HG03159 (cell line): Measurements from ENCODE around the gene CCDC54.
"Not testable (repeated sequence)": the region's sequence is repeated elsewhere in the genome, so short reads cannot be mapped to it uniquely, and the experiment has no call there.

Experiments
- ATAC-seq: cut with Tn5 transposase; IDR thresholded peaks from one replicate; pipeline ENCODE4 v1.9.1; 2021; ENCODE audit warnings: mild to moderate bottlenecking, moderate library complexity; ENCODE audit not compliant: unreplicated experiment

CCDC54 gene

DNA sequence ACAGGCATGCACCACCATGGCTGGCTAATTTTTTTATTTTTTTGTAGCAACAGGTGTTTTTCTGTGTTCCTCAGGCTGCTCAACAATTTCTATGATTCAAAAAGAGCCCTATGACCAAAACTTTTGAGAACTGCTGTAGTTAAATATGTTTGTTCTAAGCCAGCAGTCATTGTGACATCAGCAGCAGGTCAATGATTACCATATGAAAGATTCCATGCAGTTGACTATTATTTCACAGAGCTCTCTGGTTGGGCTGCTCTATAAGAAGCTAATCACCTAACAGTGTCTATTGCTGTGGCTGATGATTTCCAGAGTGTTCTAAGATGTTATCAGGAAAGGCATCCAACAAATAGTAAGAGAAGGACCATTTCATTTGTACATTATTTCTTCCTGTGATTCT is at the start of gene CCDC54:
CCDC54 (plus strand) TSS at position 289 of the 400 bp plus-strand sequence. CDS start 149 bp downstream, outside the sequence.
- ATAC-seq, result no peak

DNA sequence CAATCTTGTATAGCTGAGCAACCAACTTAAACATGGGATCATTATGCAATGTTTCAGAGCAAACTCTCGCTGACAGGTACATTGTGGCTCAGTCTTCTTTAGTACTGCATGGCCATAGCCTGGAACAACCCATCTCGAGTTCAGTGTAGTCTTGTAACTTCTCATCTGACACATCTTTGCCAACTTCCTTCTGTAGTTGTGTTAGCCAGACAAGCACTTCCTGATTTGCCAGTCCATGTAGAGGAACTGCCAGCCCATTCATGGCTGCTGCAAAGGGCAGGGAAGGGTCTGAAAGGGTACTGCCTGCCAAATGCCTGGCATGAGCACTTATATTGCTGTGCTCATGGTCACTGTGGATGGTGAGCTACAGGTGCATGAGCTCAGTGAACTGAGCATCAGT is 49.2 kb upstream of the CCDC54 start:
- ATAC-seq, result no peak

DNA sequence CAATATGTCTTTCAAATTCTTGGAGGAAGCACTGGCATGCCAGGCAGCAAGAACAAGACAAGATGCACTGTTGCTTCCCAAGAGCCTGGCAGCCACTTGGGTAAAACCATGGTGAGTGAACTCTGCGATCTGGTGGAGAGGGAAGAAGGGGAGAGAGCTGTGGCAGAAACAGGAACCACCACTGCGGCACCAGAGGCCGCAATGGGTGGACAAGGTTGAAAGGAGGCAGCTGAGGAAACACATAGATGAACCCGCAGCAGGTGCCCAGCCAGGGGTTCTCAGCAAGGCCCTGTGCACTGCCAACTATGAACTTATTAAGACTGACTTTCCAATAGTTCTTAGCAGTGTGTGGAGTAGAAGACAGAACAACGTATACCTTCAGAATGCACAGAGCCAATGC is 48.2 kb upstream of the CCDC54 start:
- no peak for ATAC-seq

DNA sequence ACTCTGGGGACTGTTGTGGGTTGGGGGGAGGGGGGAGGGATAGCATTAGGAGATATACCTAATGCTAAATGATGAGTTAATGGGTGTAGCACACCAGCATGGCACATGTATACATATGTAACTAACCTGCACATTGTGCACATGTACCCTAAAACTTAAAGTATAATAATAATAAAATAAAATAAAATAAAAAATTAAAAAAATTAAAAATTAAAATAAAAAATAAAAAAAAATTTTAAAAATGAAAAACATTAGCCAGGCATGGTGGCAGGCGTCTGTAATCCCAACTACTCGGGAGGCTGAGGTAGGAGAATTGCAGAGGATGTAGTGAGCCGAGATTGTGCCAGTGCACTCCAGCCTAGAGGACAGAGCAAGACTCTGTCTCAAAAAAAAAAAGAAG is 37.5 kb upstream of the CCDC54 start:
- not testable (repeated sequence) for ATAC-seq

DNA sequence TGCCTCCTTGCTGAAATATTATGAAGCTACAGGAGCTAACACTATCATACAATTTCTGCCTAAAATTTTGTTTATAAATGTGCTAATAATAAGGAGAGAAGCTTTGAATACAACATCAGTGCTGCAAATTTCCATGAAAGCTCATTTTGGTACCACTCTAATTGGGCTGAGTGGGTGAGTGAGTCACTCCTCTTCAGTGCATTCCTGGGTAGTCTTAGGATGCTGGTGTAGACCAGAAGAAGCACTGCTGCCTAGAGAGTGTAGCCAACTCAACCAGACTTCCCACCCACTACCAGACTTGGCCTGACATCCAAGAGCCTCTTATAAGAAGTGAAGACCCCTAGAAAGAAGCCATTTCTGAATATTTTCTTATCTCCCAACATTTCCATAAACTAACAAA is 32.5 kb upstream of the CCDC54 start:
- no peak for ATAC-seq

DNA sequence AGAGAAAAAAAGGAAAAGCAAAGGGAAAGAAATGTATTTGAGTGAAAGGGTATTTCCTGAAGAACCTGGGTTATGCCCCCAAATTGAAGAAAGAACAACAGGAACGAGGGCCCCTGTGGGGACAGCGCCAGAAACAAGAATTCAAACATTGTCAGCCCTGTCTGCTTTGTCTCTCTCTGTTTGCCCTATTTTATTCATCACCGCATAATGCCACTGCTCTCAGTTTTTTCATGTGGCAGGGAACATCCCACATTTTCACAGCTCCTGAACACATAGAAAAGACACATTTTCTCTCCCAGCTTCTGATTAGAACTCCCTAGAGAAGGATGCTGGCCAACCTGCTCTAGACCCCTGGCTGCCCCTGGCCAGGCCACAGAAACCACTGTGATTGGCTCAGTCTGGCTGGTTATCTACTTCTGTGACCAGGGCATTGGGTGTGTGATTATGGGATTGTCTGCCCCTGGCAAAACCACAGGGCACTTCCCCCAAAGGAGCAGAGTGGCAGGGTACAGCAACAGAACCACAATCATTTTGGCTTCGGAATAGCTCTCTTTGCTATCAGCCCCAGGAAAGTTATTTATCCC is 31.3 kb upstream of the CCDC54 start:
- ATAC-seq, result no peak

DNA sequence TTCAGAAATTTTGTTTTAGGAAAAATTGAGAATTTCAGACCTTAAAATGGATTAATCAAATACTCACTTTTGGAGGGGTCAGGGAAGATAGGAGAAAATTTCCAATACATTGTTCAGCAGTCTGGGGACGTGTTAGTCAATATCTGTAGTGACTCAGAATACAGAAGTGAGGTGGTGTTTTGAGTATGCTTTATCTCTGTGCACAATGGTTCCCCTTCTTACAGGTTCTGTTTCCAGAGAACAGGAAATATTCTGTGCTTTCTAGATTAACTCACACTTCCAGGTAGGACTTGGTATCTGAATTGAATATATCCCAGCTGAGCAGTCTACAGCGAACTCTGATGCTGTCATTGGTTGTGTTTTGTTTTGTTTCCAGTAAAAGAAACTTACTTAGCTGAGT is 30.7 kb upstream of the CCDC54 start:
- ATAC-seq, result no peak

DNA sequence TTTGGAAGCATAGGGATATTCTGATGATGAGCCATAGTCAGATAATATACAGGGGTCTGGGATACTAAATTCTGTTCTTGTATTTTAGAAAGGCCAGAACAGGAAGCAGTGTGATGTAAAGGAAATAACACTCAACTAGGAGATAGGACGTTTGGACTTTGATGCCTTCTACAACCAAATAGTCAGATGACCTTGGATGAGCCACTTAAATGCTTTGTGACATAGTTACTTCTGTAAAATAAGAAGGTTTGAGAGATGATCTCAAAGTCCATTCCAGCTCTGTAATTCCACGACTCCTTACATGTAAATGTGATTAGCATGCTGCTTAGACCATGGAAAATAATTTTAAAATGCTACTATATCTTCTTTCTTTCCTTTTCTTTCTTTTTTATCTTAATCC is 29.5 kb upstream of the CCDC54 start:
- ATAC-seq, result no peak

DNA sequence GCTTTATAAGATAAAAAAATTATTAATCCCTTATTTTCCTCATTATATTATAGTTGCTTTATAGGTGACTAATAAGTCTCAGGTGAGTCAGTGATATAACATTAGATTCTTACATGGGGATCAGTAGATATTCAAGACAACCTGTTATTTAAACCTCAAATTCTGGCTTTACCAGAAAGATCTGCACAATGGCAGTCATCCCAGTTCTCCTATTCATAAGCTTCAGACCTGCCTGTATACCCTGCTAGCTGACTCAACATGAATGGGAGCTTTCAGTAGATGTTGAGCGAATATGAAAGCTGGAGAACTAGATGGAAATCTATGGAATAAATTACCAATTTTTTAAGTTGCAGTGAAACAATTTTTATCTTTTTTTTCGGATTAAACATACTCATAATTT is 20.5 kb upstream of the CCDC54 start:
- no peak for ATAC-seq

DNA sequence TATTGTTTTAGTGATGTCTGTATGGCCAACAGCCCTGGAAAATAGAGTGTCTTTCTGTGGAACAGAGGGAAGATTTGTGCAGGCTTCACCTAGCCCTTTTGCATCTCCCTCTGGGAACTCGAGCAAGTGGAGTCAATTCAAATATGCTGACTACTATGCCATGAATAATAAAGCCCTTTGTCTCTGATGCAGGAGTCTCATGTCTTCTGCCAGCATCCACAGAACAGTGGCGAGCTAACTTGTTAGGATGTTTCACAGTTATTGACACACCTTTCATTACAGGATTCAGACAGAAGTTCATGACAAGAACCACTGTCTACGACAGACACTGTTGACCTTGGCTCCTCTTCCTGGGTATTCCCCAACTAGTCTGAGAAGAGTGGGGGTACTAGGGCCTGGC is 15.6 kb upstream of the CCDC54 start:
- no peak for ATAC-seq

DNA sequence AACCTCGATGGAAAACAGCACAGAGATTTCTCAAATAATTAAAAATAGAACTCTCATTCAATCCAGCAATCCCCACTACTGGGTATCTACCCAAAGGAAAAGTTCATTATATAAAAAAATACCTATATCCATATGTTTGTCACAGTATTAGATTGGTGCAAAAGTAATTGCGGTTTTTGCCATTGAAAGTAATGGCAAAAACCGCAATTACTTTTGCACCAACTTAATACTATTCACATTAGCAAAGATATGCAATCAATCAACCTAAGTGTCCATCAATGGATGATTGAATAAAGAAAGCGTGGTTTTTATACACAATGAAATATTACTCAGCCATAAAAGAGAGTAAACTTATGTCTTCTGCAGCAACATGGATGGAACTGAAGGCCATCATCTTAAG is 12.2 kb upstream of the CCDC54 start:
- ATAC-seq, result no peak

DNA sequence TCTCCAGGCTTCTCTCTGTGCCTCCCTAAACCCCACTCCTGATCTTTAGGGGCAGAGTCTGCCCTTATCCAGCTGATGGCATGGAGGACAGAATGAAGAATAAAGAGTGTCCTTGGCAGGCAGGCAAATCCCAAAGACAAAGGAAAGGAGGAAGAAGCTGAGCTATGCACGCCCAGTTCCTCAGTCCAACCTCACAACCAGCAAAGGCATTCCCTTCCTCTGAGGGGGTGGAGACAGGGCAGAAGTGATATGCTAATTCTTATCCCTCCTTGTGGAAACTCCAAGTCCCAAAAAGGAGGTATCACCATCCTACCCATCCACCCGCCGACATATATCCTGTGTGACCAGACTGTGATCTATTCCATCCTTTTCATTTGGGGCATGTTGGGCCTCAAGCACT is 10.5 kb upstream of the CCDC54 start:
- ATAC-seq, result no peak

DNA sequence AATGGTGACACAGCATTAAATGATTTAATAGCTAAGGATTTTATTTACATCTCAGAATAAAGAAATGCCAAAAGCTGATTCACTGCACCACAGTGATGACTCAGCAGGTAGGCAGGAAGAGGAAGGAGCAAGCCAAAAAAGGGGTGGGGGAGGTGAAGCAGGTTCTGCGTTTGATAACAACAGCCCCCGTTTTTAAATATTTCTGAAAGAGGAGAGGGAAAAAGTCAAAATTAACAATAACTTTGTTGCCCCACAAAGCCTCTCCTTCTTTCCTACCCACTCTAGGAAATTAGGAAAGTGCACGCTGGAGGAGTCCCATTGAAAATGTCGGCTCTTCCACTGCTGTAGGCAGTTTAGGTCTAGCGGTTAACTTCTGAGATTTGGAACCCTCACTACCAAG is 9.9 kb upstream of the CCDC54 start:
- ATAC-seq, result no peak

DNA sequence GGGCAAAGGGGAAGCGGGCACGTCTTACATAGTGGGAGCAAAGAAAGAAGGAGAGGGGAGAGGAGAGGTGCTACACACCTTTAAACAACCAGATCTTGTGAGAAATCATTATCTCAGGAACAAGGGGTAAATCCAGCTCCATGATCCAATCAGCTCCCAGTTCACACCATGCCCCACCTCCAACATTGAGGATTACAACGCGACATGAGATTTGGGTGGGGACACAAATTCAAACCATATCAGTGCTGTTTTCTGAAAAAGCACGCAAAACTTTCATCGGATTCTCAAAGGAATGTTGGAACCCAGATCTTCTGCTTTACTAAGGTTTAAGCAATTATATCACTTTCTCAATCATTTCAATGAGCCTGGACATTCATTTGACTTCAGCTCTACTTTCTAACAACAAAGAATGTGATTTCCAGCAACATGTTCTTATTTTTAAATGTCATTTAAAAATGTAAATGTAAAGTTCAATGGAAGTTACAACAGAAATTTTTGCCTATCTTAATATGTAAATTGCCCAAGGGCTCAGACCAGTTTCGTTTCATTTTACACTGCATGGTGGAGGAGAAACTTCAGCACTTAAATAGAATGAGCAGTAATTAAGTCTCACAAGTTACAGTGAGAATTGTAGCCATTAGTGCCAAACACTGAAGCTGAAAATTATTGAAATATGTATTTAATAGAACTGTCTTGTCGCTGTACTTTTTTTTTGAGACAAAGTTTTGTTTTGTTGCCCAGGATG is 8.4 kb upstream of the CCDC54 start:
- no peak for ATAC-seq

DNA sequence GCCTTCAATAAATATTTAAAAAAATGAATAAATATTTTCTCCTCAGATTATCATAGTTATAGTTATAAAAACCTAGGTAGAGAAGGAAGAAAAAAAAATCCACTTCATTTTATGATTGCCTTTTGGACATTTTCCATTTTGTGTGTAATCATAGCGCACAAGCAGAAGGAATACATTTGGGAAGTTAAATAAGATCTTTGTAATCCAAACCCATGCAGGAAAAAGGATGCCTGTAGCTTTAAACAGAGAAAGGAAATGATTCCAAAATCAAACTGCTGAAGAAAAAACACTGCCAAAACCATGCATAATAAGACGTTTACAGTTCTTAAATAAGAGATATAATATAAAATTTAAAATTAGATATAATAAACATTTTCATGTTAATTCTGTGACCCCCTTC is 7.4 kb upstream of the CCDC54 start:
- ATAC-seq, result no peak

DNA sequence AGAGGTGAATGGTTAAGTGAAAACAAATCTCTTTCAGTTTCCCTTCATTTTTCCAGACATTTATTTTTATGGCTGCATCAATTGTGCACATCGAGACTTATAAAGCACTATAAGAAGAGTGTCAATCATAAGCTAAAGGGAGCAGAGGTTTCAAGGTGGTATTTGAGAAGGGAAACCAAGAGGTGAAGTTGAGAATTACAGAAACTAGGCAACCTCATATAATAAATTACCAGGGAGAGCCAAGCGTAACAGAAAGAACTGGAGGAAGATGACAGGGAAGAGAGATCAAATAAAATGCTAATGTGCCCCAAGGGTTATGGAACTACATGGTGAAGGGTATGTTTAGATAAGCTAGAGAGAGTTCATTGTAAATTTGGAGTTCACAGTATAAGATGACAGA is 6.3 kb upstream of the CCDC54 start:
- ATAC-seq, result no peak

DNA sequence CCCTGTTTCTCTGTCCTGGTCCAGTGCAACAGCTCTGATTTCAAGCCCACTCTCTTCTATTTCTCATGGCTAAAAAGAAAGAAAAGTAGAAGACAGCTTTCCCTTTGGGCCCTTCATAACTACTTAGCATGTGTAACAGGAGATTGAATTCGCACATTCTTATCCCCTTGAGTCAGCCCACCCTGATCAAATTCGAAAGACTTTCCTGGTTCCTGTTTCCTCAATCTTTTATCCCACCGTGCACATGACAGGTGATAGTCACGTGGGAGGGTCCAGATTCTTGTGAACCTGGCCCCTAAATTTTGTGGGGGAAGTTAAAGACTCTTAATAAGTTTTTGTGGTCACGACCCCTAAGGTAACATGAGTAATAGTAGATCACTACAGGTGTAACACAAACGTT is 4.7 kb upstream of the CCDC54 start:
- ATAC-seq, result no peak

DNA sequence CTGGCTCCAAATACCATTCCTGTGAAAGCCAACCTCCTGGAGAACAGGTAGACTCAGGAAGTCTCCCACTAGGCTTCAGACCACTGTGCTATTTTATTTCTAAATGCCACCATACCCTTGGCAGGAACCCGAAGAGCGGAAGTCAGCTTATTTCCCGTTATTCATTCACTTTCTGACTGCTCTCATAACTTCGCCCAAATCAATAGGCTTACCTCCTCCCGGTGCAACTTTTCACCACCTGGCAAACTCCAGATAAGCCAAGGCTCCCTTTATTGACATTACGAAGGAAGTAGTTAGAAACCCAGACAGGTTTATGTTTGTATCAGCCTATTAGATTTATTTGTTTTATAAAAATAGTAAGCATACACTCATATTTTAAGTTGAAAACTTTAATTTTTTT is 3.3 kb upstream of the CCDC54 start:
- ATAC-seq, result no peak

DNA sequence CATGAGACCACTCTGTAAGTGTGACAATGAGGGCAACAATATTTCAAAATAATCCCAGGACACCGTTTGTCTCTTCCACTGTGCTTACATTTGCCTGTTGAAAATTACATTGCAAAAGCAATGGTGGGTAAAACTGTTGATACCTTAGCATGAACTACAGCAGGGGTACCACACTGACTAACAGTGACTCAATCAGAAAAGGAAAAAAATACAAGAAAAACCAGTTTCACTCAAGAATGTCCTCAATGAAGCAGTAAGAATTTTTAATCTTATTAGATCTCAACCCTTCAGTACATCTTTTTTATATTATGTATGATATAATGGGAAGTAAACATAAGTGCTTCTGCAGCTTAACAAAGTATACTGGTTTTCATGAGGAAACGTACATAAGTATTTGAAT is 1.6 kb upstream of the CCDC54 start:
- no peak for ATAC-seq

DNA sequence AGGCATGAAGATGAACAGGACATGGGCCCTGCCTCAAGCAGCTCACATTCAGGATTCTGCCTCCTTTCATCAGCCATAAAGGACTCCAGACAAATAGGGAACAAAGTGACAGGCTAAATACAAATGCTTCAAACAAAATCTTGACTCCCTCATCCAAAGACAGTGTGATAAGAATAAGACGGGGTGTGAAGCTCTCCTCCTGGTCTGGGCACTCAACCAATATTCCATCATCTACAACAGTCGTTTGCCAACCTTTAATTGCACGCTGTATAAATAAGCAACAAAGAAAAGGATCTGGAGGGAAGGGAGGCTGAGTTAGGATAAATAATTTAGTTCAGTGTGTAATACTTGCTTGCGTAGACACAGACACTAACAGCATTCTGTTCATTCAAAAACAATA is 5.4 kb downstream of the CCDC54 start:
- no peak for ATAC-seq

DNA sequence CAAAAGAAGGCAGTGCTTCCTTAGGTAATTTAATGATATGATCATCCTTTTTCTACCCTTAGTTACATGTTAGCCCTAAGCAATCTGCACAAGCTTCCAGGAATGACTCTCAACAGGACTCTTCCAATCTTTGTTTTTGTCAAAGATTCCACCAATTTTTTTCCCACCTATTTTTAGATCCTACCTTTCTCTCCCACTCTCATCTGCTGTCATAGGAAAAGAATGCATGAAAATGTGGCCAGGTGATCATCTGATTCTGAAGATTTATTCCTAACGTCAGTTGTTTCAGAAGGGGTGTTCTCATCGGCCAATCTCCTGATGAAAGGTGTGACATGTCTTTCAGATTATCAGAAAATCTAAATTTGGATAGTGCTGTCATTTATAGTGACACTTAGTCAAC is 7.2 kb downstream of the CCDC54 start:
- no peak for ATAC-seq

DNA sequence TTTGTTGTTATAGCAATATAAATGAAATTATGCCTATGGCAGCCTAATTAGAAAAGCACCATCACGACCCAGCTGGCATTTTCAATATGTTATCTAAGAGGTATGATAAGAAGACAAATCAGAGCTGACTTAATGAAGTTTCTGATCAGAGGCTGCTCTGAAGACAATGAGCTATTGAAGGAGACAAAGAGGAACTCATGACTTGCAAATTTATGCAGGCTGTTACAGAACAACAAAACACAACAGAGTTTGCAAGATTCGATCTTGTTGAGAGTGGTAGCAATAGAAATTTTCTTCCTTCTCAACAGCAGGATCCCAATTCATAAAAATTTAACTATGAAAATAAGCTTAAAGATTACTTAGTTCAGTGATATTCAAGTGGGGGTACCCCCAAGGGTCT is 7.7 kb downstream of the CCDC54 start:
- ATAC-seq, result no peak

DNA sequence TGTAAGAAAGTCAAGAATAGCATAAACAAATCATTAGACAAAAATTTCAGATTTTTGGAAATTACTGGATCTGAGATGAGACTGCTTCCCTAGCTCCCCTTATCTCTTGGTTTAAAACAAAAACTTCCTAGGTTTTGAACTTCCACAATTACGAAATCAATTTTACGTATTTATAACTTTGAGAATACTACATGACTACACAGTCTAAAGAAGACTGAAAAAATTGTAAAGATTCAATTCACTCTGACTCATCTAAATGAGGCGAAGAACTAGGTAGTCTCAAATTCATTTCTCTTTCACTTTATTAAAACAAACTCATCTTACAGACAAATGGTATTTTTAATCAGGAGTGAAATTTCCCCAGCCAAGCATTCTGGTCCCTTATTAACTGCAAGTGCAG is 10.3 kb downstream of the CCDC54 start:
- ATAC-seq, result no peak
